CD4-positive, alpha-beta T cell treated with Interleukin-4 for 4 hours (primary cell): ENCODE measurements around the gene DENND11.

Source experiments
- DNase-seq: peaks from one replicate; pipeline ENCODE4 v3.0.0-alpha.2; 2020

DENND11 gene

DNA sequence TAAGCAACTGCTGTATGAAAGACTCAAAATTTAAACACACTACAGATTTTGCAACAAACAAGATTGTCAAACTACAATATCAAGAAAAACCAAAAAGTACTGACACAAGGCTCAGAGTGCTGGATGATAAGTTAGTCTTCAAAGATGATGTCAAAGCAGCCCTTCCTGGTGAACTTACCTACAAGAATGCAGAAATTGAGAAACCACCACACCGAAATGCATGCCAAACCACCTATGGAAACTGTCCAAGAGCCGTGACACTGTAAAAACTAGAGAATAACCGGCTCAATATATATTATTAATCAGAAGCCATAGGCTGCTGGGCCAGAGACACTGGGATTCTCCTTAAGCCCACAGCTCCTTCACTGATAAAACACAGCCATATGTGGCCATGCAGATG, 25.3 kb downstream of the DENND11 start:
- no peak for DNase-seq

DNA sequence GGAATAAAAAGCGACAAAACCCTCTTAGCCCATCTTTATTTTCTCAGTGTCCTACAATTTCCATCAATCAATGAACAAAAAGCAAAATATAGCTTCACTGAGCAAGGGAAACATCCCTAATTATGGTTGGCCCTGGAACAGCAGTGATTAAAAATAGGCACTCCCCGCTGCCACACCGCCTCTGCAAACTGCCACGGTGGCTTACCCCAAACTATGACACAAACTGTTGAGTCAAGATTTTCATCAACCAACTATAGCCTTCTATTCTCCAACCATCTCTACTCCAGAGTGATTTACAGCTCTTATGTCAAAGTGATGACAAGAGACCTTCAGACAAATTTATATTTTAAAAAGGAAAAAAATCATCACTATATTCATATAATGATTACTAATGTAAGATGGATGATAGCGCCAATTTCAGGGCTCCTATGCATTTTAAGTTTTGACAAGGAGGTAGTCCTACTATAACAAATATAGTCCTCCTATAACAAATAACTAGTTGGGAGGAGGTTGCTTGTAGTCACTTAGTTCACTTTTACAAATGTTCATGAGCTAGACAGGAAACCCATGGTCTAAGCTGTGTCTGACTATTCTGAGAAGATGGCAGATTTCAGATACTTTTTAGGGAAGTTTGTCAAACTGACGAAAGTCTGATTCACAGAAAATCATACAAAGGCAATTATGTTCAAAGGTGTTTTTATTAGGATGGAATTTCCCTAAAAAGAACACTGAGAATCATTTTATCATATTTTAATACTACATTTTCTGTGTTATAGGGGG, 26.3 kb downstream of the DENND11 start:
- DNase-seq: peak; percentile 10

- DNase-seq: no peak
These were observed 27.3 kb downstream of the DENND11 start for GRCh38 chr7:141674702-141675101.

- DNase-seq: no peak
These were observed 27.7 kb downstream of the DENND11 start for GRCh38 chr7:141674171-141674671.

GRCh38 chr7:141673346-141673745, 28.6 kb downstream of the DENND11 start:
- DNase-seq: no peak

DNA sequence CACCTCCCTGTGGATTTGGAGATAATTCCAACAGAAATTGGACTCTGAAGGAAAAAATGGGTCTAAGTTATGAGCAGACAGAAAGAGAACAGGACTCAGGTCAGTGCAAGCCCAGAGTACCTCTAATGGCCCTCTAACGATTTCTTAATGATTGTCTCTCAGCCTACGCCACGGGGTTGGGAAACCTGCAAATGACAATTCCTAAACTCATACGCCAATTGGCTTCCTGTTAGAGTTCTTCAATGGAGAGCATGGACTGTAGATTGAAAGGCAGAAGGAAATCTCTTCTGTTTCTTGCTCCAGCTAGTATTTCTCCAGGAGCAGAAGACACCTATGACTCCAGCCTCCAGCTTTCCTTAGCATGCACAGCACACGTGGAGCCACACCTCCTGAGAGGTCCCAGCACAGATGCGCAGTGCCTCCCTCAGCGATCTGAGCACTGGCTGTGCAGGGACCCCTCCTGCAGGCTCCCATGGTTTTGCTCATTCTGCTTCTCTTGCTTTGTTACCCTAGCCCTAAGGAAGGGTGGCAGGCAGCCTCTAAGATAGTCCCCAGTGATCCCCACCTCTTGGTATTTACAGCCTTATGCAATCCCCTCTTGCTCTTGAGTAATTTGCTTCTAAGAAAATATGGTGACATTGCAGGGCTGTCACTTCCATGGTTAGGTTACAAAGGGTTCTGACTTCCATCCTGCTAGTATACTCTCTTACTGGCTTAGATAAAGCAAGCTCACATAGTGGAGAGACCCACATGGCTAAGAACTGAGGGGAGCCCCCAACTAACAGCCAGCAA, 30.1 kb downstream of the DENND11 start:
- no peak for DNase-seq

GRCh38 chr7:141668853-141669252, 33.1 kb downstream of the DENND11 start:
- no peak for DNase-seq

DNA sequence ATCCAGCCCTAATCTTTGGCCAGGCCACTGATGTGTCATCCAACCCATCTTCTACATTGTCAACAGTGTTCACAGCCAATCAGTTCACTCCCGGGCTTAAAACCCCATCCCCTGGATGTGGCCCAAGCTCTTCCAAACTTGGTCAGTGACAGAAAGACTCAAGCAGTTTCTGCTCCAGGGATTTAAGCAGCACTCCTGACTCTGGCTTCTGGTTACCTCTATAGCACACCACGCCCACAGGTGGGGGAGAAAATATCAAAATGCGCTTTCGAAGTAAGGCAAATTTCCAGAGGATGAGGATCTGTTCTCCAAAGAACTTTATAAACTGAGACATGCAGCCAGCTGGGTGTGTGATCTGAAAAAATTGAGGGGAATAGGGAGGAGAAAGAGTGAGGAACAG, 35.9 kb downstream of the DENND11 start:
- no peak for DNase-seq

DNA sequence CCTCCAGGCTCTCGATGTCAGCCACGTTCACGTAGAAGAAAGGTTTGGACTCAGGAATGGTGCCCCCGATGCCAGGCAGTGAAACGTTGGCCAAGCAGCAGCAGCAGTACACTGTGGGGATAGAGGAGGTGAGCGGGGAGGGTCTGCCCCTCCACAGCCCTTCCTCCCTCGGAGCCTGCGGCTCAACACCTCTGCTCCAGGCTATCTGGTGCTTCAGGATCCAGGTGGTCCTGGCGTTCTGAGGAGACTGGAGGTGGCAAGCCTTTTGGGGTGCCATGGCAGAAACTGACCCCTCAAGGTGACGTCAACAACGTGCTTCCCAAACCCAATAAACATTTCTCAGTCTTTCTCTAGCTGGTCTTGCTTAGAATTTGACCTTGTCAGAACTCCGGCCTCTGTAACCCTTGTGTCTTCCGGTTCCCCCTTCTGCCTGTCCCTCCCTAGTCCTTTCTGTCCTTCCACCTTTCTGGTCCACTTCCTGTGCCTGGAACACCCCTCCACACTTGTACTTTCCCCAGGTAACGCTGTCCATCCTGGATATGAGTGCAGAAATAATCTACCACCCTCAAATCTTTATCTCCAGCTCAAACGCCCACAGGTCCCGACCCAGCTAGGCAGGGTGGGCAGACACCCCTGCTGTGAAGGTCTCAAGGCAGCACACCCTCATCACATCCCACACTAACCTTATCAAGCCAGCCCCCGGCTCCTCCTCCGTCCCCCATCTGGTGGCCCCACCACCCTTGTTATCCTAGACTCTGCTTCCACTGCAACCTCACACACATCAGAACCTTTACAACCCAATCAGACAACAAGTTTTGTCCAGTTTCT, 36.5 kb downstream of the DENND11 start:
- no peak for DNase-seq

DNA sequence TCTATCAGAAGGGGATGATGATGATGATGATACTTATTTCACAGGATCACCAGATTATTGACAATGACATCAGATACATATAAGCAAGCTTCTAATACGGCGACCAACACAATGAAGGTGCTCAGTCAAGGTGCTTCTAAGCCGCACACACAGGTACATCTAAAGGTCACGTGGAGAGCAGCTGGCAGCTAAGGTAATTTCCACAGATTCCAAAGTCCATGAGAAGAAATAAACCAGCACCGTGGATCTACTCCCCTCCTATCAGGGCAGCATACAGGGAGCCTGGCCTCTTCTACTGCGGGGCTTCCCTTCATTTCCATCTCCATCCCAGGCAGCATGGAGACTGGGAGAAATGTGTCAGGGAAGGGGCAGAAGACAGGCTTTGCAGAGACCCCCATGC, 37.5 kb downstream of the DENND11 start:
- no peak for DNase-seq

- DNase-seq: no peak
These were observed 38.7 kb downstream of the DENND11 start for GRCh38 chr7:141663081-141663849.

GRCh38 chr7:141660259-141660658, 41.7 kb downstream of the DENND11 start:
- no peak for DNase-seq

GRCh38 chr7:141659501-141659900, 42.5 kb downstream of the DENND11 start:
- no peak for DNase-seq

DNA sequence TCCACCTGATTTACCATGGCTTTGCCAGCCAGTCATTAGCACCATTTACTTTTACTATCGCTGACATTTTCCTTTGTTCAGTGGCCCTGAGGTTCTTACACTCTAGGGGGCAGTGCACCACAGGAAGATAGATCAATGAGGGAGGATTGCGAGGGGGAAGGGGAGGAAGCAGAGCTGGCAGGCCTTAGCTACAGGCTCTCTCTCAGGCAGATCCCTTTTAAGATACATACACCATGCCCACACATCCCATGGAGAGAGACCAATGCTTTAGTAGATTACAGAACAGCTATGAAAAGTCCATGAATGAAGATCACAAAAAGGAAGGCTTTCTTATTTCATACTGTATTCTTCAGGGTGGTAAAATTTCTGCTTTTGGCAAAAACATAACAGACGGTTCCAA, 47.4 kb downstream of the DENND11 start:
- DNase-seq: peak; percentile 64

DNA sequence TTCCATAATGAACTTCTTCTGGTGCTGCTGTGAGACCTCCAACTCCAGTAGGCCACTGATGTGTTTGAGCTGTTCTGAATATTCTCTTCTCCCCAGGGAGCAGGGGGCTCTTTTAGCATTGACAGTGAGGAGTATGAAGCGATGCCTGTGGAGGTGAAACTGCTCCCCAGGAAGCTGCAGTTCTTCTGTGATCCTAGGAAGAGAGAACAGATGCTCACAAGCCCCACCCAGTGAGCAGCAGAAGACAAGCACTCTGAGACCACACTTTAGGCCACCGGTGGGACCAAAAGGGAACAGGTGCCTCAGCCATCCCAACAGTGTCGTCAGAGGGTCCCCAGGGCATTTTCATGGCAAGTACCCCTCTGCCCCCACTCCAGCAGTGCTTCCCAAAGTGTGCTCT, 49.3 kb downstream of the DENND11 start:
- no peak for DNase-seq
